ENCODE measurements around the gene CEP170.

DNA sequence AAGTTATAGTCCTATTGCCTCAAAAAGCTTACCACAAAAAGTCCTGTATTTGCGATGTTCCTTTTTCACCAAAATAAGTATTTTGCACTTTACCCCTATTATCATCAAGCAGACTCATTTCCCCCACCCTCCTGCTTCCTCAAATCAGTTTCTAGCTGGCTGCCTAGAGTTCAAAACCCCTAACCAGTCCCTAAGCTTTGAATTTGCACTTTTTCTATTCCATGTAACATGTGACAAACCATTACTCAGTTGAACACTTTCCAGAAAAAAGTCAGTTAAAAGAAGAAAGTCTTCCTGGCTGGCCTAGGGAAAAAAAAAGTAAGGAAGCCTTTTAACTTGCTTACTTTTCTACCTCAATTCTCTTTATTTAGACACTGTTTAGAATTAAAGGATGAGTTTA, 8.2 kb downstream of the CEP170 start:
- TF ChIP-seq, protein P1, sequence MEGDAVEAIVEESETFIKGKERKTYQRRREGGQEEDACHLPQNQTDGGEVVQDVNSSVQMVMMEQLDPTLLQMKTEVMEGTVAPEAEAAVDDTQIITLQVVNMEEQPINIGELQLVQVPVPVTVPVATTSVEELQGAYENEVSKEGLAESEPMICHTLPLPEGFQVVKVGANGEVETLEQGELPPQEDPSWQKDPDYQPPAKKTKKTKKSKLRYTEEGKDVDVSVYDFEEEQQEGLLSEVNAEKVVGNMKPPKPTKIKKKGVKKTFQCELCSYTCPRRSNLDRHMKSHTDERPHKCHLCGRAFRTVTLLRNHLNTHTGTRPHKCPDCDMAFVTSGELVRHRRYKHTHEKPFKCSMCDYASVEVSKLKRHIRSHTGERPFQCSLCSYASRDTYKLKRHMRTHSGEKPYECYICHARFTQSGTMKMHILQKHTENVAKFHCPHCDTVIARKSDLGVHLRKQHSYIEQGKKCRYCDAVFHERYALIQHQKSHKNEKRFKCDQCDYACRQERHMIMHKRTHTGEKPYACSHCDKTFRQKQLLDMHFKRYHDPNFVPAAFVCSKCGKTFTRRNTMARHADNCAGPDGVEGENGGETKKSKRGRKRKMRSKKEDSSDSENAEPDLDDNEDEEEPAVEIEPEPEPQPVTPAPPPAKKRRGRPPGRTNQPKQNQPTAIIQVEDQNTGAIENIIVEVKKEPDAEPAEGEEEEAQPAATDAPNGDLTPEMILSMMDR (IDR thresholded peaks at IDR 0.05): no peak
- TF ChIP-seq, protein P2, sequence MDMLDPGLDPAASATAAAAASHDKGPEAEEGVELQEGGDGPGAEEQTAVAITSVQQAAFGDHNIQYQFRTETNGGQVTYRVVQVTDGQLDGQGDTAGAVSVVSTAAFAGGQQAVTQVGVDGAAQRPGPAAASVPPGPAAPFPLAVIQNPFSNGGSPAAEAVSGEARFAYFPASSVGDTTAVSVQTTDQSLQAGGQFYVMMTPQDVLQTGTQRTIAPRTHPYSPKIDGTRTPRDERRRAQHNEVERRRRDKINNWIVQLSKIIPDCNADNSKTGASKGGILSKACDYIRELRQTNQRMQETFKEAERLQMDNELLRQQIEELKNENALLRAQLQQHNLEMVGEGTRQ (CRISPR knock-in tag; IDR thresholded peaks at IDR 0.05): no peak
- no peak for TF ChIP-seq TEAD4 (CRISPR knock-in tag; IDR thresholded peaks at IDR 0.05)
- TF ChIP-seq SP1 (CRISPR knock-in tag; conservative IDR thresholded peaks at IDR 0.05): no peak
- no peak for TF ChIP-seq ETV6 (CRISPR knock-in tag; IDR thresholded peaks at IDR 0.05)
- TF ChIP-seq, protein P3, sequence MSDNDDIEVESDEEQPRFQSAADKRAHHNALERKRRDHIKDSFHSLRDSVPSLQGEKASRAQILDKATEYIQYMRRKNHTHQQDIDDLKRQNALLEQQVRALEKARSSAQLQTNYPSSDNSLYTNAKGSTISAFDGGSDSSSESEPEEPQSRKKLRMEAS (CRISPR knock-in tag; IDR thresholded peaks at IDR 0.05): no peak
- no peak for TF ChIP-seq ZNF219 (CRISPR knock-in tag; IDR thresholded peaks at IDR 0.05; ENCODE audit: borderline replicate concordance)
- no peak for TF ChIP-seq JUN (CRISPR knock-in tag; IDR thresholded peaks at IDR 0.05)

Data from WTC11 (cell line).